GM21423 (cell line): Measurements from ENCODE around the gene ATP13A1.
"Not testable (repeated sequence)": the region's sequence is repeated elsewhere in the genome, so short reads cannot be mapped to it uniquely, and the experiment has no call there.

Experiments used
- ATAC-seq: cut with Tn5 transposase; IDR thresholded peaks from one replicate; pipeline ENCODE4 v1.9.1; 2021; ENCODE audit warnings: mild to moderate bottlenecking, moderate library complexity; ENCODE audit not compliant: unreplicated experiment

ATP13A1 gene

DNA sequence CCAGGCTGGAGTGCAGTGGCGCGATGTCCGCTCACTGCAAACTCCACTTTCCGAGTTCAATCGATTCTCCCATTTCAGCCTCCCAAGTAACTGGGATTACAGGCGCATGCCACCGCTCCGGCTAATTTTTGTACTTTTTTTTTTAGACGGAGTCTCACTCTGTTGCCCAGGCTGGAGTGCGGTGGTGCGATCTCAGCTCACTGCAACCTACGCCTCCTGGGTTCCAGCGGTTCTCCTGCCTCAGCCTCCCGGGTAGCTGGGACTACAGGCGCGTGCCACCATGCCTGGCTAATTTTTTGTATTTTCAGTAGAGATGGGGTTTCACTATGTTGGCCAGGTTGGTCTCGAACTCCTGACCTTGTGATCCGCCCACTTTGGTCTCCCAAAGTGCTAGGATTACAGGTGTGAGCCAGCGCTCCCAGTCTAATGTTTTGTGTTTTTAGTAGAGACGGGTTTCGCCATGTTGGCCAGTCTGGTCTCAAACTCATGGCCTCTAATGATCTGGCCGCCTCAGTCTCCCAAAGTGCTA, 2.0 kb upstream of the ATP13A1 start:
- ATAC-seq: not testable (repeated sequence)

DNA sequence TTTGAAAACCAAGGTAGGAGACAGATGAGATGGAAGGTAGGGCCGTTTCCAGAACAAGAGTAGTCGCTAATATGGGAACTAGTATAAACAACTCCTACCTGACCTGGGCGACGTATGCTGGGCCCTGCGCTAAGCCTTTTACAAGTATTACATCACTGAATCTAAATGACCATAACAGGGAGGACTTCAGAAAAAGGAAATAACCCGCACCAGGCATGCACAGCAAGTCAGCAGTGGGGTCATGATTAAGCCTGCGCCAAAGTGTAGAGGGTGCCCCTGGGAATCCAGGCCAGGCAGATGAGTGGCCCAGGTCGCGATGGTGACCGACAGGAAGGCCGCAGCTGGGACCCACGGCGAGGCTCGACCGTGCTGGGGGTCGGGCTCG, 613 bp downstream of the ATP13A1 start:
- no peak for ATAC-seq

DNA sequence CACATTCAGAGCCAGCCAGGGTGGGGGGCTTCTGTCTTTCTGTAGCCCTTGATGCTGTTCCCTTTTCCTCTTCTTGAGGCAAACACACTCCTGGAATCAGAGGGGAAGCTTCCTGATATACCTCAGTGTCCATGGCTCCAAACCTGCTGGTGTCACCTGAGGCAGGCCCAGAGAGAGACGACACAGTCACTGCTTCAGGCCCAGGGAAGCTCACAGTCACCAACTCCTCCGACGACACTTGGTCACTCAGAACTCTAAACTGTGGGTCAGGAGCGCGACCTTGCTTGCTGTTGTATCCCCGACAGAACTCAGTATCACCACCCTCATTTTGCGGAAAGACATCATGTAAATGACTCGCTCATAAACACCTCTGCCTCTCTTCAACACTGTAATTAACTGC, 1.1 kb downstream of the ATP13A1 start:
- ATAC-seq: no peak

DNA sequence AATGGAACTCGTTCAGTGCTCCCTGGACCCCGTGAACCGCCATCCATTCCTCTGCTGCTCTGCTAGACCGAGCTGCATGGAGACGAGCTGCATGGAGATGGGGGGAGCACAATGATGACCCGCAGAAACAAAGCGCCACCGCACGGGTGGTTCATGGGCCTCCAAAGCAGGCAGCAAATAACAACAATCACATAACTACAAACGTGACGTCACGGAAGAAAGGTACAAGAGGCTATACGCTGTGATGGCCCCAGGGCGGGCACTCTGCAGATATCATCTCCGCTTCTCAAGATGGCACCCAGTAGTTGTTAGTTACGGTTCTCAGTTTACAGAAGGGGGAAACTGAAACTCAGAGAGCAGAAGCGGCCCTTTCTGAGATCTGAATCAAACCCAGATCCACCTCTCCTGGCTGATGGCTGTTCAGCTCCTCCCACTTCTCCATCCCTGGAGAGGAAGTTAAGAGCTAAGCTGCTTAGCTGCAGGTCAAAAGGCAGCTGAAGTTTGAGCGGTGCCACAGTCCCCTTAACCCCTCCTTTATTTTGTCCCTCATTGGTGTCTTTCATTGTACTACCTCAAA, 1.7 kb downstream of the ATP13A1 start:
- ATAC-seq: peak; percentile 37

DNA sequence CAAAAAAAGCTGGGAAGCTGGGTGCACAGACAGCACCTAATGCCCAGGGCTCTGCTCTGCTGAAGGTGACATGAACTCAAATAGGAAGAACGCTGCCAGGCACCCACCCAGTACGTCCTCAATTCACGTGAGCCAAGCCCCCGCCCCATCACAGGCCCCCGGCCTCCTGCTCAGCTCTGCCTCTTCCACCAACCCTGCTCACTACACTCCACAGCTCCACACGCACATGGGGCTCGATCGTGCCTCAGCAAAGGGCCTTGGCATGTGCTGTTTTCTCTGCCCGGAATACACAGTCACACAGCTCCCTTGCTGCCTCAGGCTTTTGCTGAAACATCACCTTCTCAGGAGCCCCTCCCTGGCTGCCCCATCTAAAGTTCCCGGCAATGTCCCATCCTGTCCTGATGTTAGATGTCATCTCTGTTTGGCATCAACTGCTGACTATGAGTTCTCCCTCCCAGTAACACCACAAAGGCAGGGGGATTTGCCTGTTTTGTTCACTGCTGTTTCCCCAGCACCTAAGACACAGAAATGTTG, 2.3 kb downstream of the ATP13A1 start:
- ATAC-seq: no peak

DNA sequence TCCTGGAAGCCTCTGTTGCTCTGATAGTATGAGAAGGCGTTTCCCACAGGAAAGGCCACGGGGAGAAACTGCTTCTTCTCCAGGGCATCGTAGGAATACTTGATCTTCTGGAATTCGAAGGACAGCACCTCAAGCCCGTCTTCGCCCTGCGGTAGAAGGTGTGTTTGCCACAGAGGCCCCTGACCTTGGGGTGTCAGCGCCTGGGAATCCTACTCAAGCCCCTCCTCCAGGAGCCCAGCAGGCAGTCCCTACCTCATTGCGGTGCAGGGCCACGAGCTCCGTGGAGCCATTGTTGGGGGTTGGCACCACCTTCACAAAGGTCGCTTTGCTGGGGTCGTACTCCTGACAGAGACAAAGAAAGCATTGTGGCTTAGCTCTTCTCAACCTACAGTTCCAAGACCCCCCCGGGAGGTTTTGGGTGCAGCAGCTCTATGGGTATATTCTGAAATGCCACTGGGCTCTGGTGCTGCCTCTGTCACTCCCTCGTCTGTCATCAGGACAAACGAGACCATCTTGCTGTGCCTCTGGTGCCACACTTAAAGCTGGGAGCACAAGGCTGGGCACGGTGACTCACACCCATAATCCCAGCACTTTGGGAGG, 3.7 kb downstream of the ATP13A1 start:
- no peak for ATAC-seq

DNA sequence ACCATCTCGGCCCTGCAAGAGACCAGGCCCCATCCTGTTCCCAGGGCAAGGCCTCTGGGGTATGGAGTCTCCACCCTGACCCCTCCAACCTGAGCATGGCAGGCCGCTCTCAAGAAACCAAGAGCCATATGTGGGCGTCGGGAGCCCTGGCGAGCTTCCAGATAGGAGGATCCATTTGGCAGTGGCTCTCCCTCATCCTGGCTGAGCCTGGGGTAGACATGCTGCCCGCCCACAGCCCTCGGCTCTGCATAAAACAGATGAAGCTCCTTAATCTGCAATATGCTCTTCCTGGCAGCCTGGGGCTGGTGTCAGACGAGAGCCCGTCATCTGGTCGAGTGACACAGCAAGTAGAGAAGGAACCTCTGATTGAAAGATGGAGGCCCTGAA, 6.1 kb downstream of the ATP13A1 start:
- ATAC-seq: no peak

DNA sequence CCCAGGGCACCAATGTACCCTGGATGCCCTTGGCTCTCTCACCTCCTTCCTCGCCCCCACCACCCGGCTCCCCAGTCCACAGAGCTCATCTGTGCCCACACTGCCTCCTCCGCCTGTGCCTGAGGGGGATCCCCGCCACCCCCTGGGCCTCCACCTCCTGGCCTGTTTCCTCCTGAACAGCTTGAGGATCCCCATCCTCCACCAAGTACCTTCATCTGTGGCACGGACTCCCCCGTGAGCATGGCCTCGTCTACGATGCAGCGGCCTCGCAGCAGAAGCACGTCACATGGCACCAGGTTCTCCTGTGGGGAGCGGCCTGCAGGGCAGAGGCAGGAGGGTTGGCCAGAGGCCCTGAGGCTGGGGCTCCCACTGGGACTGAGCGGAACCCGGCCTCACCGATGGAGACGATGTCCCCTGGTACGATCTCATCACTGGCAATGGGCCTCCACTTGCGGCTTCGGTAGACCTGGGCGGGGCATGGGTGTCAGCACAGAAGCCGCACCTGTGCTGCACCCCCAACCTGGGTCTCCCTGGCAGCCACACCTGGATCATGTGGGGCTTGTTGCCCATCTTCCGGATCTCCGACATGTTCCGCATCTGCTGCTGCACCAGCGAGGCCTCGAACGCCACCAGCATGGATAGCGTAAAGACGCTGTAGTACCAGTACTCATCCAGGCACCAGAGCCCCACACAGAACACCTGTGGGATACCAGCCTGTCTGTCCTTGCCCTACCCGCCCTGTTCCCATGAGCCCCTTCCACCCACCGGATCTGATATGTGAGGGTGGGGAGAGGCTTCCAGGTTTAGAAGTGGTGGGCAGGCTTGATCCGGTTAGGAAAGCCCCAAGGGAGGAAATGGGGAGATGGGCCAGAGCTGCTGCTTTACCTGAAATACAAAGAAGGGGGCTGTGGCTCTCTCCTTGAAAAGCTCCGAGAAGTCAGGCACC, 6.8 kb downstream of the ATP13A1 start:
- ATAC-seq: no peak

DNA sequence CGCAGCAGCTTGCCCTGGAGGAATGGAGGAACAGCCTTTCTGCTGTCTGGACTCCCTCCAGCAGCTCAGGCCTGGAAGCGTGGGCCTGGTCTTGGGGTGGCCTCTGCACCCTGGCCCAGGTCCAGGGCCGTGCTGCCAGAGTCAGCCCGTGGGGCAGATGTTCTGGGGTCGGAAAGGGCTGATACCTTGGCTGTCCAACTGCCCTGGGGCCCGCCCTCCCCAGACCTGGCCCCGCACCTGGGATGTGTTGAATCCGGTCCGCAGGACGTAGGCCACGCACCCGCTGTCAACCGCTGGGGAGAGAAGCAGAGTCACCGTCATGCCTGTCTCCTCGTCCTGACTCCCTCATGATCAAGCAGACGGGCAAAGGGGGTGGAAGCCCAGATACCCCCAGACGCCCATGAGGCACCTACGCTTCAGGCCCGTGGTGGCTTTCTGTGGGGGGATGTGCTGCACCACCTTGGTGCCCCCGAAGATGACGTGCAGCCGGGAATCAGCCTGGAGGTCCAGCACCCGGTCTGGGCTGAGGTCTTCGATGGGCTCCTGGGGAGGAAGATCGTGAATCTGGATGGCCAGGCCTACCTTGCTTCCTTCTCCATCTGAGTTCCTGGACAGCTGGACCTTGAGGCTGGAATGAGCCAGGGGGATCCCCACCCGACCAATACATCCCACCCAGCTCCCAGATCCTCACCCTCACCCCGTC, 7.7 kb downstream of the ATP13A1 start:
- no peak for ATAC-seq

DNA sequence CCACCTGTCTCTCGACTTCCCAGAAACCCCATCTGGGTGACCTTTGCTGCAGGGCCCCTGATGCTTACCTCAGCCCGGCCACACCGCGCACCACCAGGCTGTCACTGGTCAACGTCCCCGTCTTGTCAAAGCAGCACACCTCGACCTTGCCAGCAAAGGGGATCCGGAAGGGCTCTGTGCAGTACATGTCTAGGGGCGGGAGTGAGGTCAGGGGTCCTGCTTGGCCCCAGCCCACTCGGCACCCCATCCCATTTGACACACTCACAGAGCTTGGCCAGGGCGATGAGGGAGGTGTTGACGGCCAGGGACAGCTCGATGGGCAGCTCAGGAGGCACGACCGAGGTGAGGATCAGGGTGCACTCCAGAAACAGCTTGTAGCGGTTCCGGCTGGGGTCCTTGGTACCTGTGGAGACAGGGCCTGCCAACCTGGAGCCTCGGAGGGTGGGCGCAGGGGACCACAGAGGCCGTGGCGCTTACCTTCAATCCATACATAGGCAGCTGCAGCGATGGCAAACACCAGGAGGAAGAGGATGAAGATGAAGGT, 8.4 kb downstream of the ATP13A1 start:
- no peak for ATAC-seq

DNA sequence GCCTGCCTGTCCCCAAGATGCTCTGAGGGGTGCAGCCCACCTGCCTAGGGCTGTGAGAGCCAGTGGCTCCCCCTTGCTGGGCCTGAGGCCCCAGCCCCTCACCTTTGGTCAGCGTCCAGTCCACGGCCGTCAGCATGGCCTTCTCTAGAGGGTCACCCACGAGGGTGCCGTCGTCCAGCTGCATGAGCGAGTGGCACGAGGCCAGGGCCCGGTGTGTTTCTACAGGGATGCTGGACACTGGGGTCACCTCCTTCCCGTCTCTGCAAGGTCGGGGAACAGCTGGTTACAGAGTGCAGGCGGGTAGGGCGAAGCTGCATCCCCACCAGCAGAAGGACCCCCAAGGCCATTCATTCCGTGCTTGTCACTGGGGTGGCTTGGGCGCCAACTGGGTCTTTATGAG, 9.0 kb downstream of the ATP13A1 start:
- ATAC-seq: no peak

DNA sequence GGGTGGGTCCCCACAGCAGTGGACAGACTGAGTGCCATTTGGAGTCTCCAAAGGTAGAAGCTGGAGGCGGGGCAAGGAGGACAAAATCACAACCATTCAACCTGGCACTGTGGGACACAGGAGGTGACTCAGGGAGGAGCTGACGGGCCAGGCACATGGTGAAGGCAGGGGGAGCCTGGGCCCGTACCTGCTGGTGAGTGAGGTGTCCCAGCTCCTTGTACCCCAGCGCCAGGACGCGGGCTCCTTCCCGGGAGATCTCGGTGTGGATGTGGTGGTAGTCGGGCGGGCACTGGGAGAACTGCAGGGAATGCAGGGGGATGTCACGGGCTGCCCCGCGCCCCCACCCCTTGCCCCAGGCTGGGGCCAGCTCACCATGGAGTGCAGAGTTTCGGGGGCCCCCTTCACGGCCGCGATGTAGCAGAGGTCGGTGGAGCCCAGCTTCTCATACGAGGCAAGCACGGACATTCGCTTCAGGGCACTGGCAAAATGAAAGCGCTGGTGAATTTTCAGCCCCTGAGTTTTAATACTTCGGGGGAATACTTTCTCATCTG, 9.8 kb downstream of the ATP13A1 start:
- no peak for ATAC-seq

DNA sequence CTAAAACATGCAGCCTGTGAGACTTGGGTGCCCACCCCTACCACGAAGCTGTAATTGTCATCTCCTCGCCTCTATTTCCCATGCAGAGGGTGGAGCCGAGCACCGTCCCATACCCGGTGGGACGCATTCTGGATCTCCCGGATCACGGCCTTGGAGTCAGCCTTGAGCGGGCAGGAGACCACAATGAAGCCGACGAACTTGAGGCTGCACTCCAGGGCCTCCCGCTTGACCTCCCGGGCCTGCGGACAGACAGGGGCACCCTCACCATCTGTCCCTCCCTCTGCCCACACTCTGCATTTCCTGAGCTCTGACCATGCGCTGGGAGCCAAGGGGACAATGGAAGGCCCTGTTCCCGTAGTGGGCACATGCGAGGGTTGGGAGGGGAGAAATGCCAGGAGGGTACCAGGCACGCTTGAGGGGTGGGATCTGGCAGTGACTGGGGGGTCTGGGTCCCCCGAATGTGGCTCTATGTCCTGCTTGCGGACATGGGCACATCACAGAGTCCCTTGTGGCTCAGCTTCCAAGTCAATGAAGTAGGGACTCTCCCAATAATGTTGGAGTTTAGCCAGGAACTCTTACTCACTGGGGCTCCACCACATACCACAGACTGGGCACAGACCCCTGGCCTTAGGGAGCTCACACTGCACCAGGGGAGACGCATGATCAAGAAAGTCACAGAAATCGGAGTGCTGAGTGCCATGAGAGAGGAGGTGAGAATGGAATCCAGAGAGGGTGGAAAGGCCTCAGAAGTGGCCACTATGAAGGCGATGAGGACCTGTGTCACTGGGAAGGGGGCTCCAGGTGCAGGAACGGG, 10.8 kb downstream of the ATP13A1 start:
- ATAC-seq: no peak

DNA sequence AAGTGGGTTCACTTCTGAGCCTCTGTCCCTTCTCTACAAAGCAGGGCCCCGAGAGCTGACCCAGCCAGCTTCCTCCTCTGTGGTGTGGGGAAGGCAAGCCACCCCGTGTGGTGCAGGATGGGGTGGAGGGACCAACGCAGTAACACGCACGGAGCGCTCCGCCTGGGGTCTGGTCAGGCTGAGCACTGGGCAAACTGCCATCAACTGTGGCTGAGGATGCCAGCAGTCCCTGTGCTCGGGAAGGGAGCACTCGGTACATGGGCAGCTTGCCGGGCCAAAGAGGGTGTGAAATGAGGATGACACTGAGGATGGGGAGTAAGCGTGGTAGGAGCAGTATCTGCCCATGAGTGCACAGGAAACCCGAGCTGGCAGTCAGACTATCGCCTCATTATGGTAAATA, 12.4 kb downstream of the ATP13A1 start:
- no peak for ATAC-seq

DNA sequence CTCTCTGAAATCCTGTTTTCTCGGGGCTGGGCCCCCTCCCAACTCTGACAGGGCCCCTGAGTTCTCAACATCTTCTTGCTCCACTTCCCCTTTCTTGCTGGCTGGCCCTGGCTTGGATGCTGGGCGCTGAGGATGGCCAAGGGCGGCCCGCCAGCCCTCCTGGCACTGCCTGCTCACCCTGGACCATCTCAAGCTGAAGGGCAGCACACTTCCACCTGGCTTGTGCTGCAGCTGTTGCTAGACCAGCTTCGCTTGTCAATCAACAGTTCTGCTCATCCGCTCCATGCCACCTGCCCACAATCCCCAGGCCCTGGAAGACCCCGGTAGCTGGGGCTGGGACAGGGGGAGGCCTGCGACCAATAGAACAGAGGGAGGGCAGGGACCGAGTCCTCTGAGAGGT, 13.1 kb downstream of the ATP13A1 start:
- no peak for ATAC-seq

DNA sequence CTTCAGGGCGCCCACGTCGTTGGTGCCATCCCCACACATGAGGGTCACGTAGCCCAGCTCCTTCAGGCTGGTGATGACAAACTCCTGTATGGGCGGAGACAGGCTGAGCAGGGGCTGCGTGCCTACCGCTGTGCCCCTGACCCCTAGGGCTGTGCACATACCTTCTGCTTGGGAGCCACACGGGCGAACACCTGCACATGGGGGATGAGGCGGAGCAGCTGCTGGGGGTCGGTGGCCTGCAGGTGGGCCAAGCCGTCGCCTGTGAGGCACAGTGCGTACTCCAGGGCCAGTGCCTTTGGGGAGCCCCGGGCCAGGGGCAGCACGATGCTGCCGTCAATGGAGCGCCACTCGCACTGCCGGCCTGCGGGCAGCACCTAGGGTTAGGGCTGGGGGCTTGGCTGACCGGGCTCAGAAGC, 13.9 kb downstream of the ATP13A1 start:
- no peak for ATAC-seq

DNA sequence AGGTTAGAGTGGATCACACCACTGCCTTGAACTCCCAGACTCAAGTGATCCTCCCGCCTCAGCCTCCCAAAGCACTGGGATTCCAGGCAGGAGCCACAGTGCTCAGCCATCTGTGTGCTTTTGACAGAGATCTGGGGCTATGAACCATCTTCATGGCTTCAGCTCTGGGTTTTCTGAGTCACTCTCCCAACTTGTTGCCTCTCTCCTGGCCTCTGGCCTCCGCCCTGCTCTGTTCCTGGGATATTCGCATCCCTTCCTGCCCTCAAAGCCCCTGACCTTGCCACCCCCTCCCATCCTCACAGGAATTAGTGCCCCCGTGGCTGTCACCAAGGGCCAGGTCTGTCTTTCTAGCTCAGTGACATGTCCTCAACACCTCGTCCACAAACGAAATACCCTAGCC, 14.3 kb downstream of the ATP13A1 start:
- ATAC-seq: no peak

DNA sequence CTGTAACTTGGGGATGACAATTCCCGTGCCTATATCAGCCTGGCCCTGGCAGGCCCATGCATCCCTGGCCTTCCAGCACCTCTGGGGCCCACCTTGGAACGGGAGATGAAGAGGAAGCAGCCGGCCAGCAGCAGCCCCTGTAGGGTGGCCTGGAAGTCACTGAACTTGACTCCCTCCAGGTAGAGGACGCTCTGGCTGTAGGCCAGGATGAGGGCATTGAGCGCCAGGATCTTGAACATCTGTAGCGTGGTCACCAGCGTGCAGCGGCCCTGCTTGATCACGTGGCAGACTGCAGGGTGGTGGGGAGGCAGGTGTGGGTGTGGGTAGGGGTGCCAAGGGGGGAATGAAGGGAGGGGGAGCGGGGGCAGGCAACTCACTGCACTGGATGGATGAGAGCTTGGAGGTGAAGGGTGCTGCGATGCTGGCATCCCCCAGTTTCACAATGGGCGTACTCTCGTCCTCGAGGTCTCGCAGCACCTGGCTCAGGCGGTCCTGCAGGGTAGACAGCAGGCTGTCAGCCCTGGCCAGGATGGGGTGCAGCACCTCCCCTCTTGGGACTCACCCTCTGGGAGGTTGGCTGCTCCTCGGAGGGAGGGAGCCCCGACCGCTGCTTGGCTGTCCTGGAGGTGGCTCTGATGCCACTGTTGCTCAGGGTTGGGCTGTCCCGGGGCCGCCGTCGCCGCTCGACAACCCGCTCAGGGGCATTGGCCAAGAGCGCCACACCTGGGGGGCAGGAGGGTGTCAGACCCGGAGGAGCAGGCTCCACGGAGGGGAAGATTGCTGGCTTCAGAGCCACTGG, 16.2 kb downstream of the ATP13A1 start:
- no peak for ATAC-seq
